Measurements from ENCODE around the gene IL23R. TPM values are rescaled to one million over a fixed set of nuclear protein-coding genes. Genes with fewer than 3 reads are reported as not detected.
"Not testable (repeated sequence)": the region's sequence is repeated elsewhere in the genome, so short reads cannot be mapped to it uniquely, and the experiment has no call there.

IL23R gene
- total and polyA plus RNA-seq, 2 donors (not counting 3 experiments of a cell fraction or from before 2014, with no cell fraction given), result not detected

DNA sequence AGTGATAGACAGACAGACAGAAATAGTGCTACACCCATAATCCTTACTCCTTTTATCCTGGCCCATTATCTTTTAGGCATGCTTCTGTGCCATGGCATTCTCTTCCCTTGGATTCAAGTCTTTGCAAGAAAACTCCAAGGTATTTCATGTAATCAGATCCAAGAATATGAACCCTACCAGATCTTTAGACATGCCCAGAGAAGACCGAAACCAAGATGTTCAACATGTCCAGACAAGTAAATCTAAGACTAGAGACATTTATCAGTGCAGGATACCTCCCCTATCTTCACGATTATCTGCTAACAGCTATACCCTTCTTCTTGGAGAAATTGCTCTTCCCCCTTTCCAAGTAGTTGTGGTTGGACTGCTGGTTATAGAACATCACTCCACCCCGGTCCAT is 19.7 kb upstream of the IL23R start:
- H3K27ac ChIP-seq (ENCODE audit: insufficient read depth, low read depth, low read length), result no peak overlapping the region
- intact Hi-C loops (cut with micrococcal nuclease) (loop anchor here (5.0 to 10.0 kb wide), 2 partner anchors 66 to 692 kb away; no protein-coding TSS in a partner anchor), dilution Hi-C loops (cut with MboI; ENCODE audit: extremely low pct_ligation_motif_present, low sequenced_read_pairs) (no loop called here)
- H3K4me3 ChIP-seq (replicated peaks in 1 of 3; ENCODE audit: insufficient read depth in 1 of 3, low read depth in 1 of 3, low read length in 3 of 3), result no peak overlapping the region
- BruUV-seq (replicated peaks), result no TSS peak
- no peaks in the 10 kb centered on the region for H3K9me1 ChIP-seq (replicated peaks; ENCODE audit: control insufficient read depth, extremely low read depth, insufficient read depth, low read length)
- H2AFZ ChIP-seq (ENCODE audit: low read depth, low read length), result no peak overlapping the region
- H3K36me3 ChIP-seq (ENCODE audit: control insufficient read depth in 2 of 2, extremely low read depth in 1 of 2, insufficient read depth in 2 of 2, low read length in 2 of 2), result no peaks in the 10 kb centered on the region
- TF ChIP-seq POLR2AphosphoS5 (IDR thresholded peaks at IDR 0.05; ENCODE audit: insufficient read depth, low read depth, low read length), result no peak
- TF ChIP-seq EZH2 (IDR thresholded peaks at IDR 0.05; ENCODE audit: borderline replicate concordance, low read depth, low read length, severe bottlenecking), result no peak
- H3K27me3 ChIP-seq (ENCODE audit: control insufficient read depth in 2 of 2, insufficient read depth in 2 of 2, low read length in 2 of 2), result peaks cover 0 to 3% of the 10 kb centered on the region in 2 experiments
- FAIRE-seq (no peak), DNase-seq (ENCODE audit: low read depth, low spot score) (no peak)
- CTCF ChIA-PET, result interaction anchor here (1.3 to 3.3 kb wide), 2 partner anchors 65 to 150 kb away, joined by 3 to 15 read pairs; no protein-coding TSS in a partner anchor
- POLR2A ChIA-PET, result no interaction called here
- H3K79me2 ChIP-seq (ENCODE audit: control insufficient read depth, insufficient read depth, low read length), result no peaks in the 10 kb centered on the region
- no peaks in the 10 kb centered on the region for H4K20me1 ChIP-seq (replicated peaks; ENCODE audit: control insufficient read depth, extremely low read depth, insufficient read depth, low read length)
- H3K4me1 ChIP-seq (ENCODE audit: control insufficient read depth, extremely low read depth, insufficient read depth, low read length), result no peaks in the 10 kb centered on the region
- H3K9me3 ChIP-seq (replicated peaks; ENCODE audit: control insufficient read depth, insufficient read depth, low read length), result no peaks in the 10 kb centered on the region
- no peak overlapping the region for H3K9ac ChIP-seq (replicated peaks; ENCODE audit: extremely low read depth, insufficient read depth, low read length)
- no peak overlapping the region for H3K4me2 ChIP-seq (ENCODE audit: insufficient read depth, low read length)

DNA sequence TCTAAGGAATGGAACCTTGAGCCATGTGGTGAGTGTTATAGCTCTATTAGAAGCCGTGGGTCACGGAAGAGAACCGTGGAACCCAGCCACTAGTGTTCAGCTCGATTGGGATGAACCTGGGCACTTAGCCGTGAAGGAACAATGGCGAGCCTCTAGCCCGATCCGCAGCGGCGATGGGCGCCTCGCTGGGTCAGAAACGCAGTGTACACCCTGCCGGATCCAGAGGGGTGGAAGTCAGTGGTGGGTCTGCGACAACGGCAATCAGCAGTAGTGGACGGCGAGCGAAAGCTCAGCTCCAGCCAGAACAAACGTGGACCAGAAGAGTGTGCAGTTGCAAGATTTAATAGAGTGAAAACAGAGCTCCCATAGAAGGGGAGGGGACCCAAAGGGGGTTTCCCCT is 18.3 kb upstream of the IL23R start:
- H3K4me2 ChIP-seq (ENCODE audit: insufficient read depth, low read length); BruUV-seq (replicated peaks); H3K9me3 ChIP-seq (replicated peaks; ENCODE audit: control insufficient read depth, insufficient read depth, low read length); H4K20me1 ChIP-seq (replicated peaks; ENCODE audit: control insufficient read depth, extremely low read depth, insufficient read depth, low read length); POLR2A ChIA-PET; H2AFZ ChIP-seq (ENCODE audit: low read depth, low read length); H3K4me1 ChIP-seq (ENCODE audit: control insufficient read depth, extremely low read depth, insufficient read depth, low read length); H3K27me3 ChIP-seq (ENCODE audit: control insufficient read depth in 2 of 2, insufficient read depth in 2 of 2, low read length in 2 of 2); H3K27ac ChIP-seq (ENCODE audit: insufficient read depth, low read depth, low read length); DNase-seq (ENCODE audit: low read depth, low spot score); H3K9me1 ChIP-seq (replicated peaks; ENCODE audit: control insufficient read depth, extremely low read depth, insufficient read depth, low read length); H3K36me3 ChIP-seq (ENCODE audit: control insufficient read depth in 2 of 2, extremely low read depth in 1 of 2, insufficient read depth in 2 of 2, low read length in 2 of 2); H3K4me3 ChIP-seq (replicated peaks in 1 of 3; ENCODE audit: insufficient read depth in 1 of 3, low read depth in 1 of 3, low read length in 3 of 3); H3K9ac ChIP-seq (replicated peaks; ENCODE audit: extremely low read depth, insufficient read depth, low read length); H3K79me2 ChIP-seq (ENCODE audit: control insufficient read depth, insufficient read depth, low read length); FAIRE-seq; dilution Hi-C loops (cut with MboI; ENCODE audit: extremely low pct_ligation_motif_present, low sequenced_read_pairs): not testable (repeated sequence)
- CTCF ChIA-PET, result interaction anchor here (1.1 to 6.7 kb wide), 16 partner anchors 9 to 384 kb away, joined by 3 to 316 read pairs (median 15); partner anchors contain the start of genes C1orf141 and SLC35D1
- intact Hi-C loops (cut with micrococcal nuclease), result loop anchor here (5.0 to 10.0 kb wide), 2 partner anchors 64 to 693 kb away; no protein-coding TSS in a partner anchor
